Kidney (tissue), 14 donors: ENCODE data around the gene FAF1. TPM values are rescaled to one million over a fixed set of nuclear protein-coding genes. Genes with fewer than 3 reads are reported as not detected.

Source experiments
- DNase-seq, 5 donors: peaks; one replicate each; pipeline ENCODE4 v3.0.0-alpha.2; 2013 to 2020
- FAIRE-seq: peaks from 2 replicates; lab custom pipeline; 2012; peaks lifted over from hg19 to GRCh38; lab: Jason Lieb, UNC
- H3K27ac ChIP-seq, 2 donors: one replicate each; pipeline ENCODE4 v1.7.0; 2013; ENCODE audit warnings: low read depth in 2 of 2, low read length in 2 of 2, inconsistent platforms in 1 of 2
- H3K27me3 ChIP-seq: one replicate; pipeline ENCODE4 v1.7.1; 2013; ENCODE audit warnings: low read length, inconsistent platforms; ENCODE audit not compliant: control insufficient read depth, insufficient read depth
- H3K36me3 ChIP-seq, 3 donors: one replicate each; pipeline versions ENCODE4 v1.7.0 to v1.7.1; 2013; ENCODE audit warnings: low read length in 3 of 3, control low read depth in 1 of 3, inconsistent platforms in 1 of 3; ENCODE audit not compliant: insufficient read depth in 3 of 3, control insufficient read depth in 2 of 3
- H3K4me1 ChIP-seq, 3 donors: one replicate each; pipeline versions ENCODE4 v1.7.0 to v1.7.1; 2013; ENCODE audit warnings: low read length in 3 of 3, inconsistent platforms in 1 of 3, low read depth in 1 of 3; ENCODE audit not compliant: control insufficient read depth in 2 of 3, insufficient read depth in 2 of 3
- H3K4me3 ChIP-seq, 3 donors: one replicate each; pipeline versions ENCODE4 v1.7.0 to v1.8.1; 2013; ENCODE audit warnings: low read length in 3 of 3, control low read depth in 1 of 3, inconsistent platforms in 1 of 3
- H3K9ac ChIP-seq, 3 donors: one replicate each; pipeline versions ENCODE4 v1.7.0 to v1.7.1; 2013; ENCODE audit warnings: low read length in 3 of 3, control low read depth in 1 of 3, inconsistent platforms in 1 of 3
- H3K9me3 ChIP-seq, 3 donors: one replicate each; pipeline versions ENCODE4 v1.7.0 to v1.7.1; 2013; ENCODE audit warnings: low read length in 3 of 3, control low read depth in 1 of 3, inconsistent platforms in 1 of 3; ENCODE audit not compliant: control insufficient read depth in 2 of 3, insufficient read depth in 1 of 3
- CTCF ChIP-seq: IDR thresholded peaks from 3 replicates; pipeline ENCODE4 v1.5.1; 2012; ENCODE audit warnings: mild to moderate bottlenecking, moderate library complexity, borderline replicate concordance; ENCODE audit not compliant: insufficient read depth; ENCODE audit errors: extremely low read depth
- intact Hi-C: fragments of 100-400 bp; cut with DNase I; formaldehyde crosslinking; loops from one replicate; pipeline ENCODE4 v1.11.1; 2022
- polyA plus RNA-seq: library from polyadenylated mRNA; stranded (reverse); fragments of 350-450 nt; fragmentation: Illumina TruSeq; extraction: RNeasy Lipid Tissue Mini Kit (QIAGEN cat#74804); gene quantifications from one replicate; pipeline ENCODE4 v1.2.3, GENCODE V29; 2014; ENCODE audit warnings: low read depth, low replicate concordance; ENCODE audit not compliant: insufficient read depth
- total RNA-seq: library from RNA; stranded (reverse); fragmentation: NEBNext Ultra II Directional; extraction: Animal tissue kit (Norgen Biotek cat#: 25700); gene quantifications from one replicate; pipeline ENCODE4 v1.2.1, GENCODE V29; 2021
- donor health status: control.
- donor health status: control.
- donor health status: control.
- donor health status: control.
- donor health status: control.
- donor health status: DM: yes; HTN: yes; CAD: no.
- donor health status: Normal renal cell carcinoma (clear cell type).

Gene FAF1
- total and polyA plus RNA-seq, 2 donors from 2014 or later: 50.1 to 72.8 TPM

GRCh38 chr1:50930193-50930592 is 29.9 kb downstream of the FAF1 start:
- no peak for FAIRE-seq
- no peak overlapping the region for H3K4me3 ChIP-seq
- intact Hi-C loops: no loop called here
- H3K36me3 ChIP-seq: no peaks in the 10 kb centered on the region
- H3K27ac ChIP-seq: no peak overlapping the region
- peaks cover 0 to 4% (median 0%) of the 10 kb centered on the region in 3 donors for H3K4me1 ChIP-seq
- no peaks in the 10 kb centered on the region for H3K9me3 ChIP-seq
- TF ChIP-seq CTCF: no peak
- H3K9ac ChIP-seq: no peak overlapping the region
- H3K27me3 ChIP-seq: no peaks in the 10 kb centered on the region
- DNase-seq: no peak

DNA sequence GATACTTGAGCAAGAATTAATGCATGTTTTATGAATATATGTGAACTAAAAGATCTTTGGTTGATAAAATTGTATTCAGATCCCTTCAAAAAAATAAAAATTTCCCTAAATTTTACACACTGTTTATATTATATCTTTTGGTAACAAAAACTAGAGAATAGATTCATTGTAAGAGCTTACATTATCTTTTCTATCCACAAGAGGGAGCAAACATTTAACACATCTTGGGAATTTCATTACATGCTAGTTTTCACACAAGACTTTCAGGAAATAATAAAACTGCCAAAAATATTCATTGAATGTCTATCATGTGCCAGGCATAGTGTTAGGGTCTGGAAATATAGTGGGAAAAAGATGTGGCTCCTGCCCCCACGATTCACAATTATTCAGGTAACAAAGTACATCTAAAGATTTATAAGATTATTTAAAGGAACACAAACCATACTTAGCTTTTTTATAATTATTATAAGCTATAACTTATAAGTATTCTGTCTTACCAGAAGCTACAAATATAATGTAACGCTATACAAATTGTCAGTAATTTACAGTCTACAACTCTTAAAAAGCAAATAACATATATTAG is 30.6 kb downstream of the FAF1 start:
- Histone ChIP-seq H3K27ac (no peak overlapping the region), H3K4me1 (peaks cover 0 to 4% (median 0%) of the 10 kb centered on the region in 3 donors), H3K27me3 (no peaks in the 10 kb centered on the region), H3K9me3 (no peaks in the 10 kb centered on the region), H3K36me3 (no peaks in the 10 kb centered on the region), H3K4me3 (no peak overlapping the region), H3K9ac (no peak overlapping the region)
- peak in 2 of 5 donors; percentile 29 to 30 for DNase-seq
- peak; percentile 48 for TF ChIP-seq CTCF
- peak; percentile 67 for FAIRE-seq
- intact Hi-C loops: no loop called here

- no peaks in the 10 kb centered on the region for H3K27me3 ChIP-seq
- intact Hi-C loops: no loop called here
- H3K36me3 ChIP-seq: no peaks in the 10 kb centered on the region
- no peak for TF ChIP-seq CTCF
- H3K9ac ChIP-seq: no peak overlapping the region
- FAIRE-seq (no peak), DNase-seq (no peak)
- H3K27ac ChIP-seq: no peak overlapping the region
- no peaks in the 10 kb centered on the region for H3K9me3 ChIP-seq
- H3K4me3 ChIP-seq: no peak overlapping the region
- H3K4me1 ChIP-seq: no peaks in the 10 kb centered on the region
Measured at GRCh38 chr1:50923564-50923963, 36.5 kb downstream of the FAF1 start.

DNA sequence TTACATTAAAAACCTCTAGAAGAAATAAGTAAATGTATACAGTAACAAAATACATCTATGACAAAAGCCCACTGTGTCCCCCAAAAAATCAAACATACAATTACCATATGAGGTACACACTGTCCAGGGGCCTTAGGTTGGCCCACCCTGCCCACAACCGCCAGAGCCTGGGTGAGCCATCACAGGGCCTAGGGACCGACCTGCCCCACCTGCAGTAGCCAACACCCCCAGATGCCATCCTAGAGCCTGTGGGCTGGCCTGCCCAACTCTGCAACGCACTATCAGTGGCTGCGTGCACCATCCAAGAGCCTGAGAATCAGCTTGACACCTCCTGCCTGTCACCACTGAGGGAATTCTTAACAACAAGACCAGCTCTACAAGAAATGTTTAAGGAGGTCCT is 39.0 kb downstream of the FAF1 start:
- intact Hi-C loops: no loop called here
- TF ChIP-seq CTCF: no peak
- FAIRE-seq (no peak), DNase-seq (no peak)
- Histone ChIP-seq H3K36me3 (no peaks in the 10 kb centered on the region), H3K4me1 (no peaks in the 10 kb centered on the region), H3K4me3 (no peak overlapping the region), H3K9ac (no peak overlapping the region), H3K27ac (no peak overlapping the region), H3K9me3 (no peaks in the 10 kb centered on the region), H3K27me3 (no peaks in the 10 kb centered on the region)
